Amniotic epithelial cell (primary cell): Measurements from ENCODE around the gene DSCAM.

Experiments
- DNase-seq: peaks from one replicate; pipeline ENCODE4 v3.0.0-alpha.2; 2010; ENCODE audit warnings: low read depth

The DSCAM gene

GRCh38 chr21:40177979-40178378 lies 669.0 kb downstream of the DSCAM start:
- DNase-seq: no peak

- DNase-seq: no peak
These were observed 670.2 kb downstream of the DSCAM start for GRCh38 chr21:40176724-40177123.

- DNase-seq: no peak
These were observed 673.1 kb downstream of the DSCAM start for GRCh38 chr21:40173816-40174215.

GRCh38 chr21:40169971-40170370 lies 677.0 kb downstream of the DSCAM start:
- DNase-seq: no peak

GRCh38 chr21:40166291-40166843 lies 680.6 kb downstream of the DSCAM start:
- no peak for DNase-seq

GRCh38 chr21:40165773-40166070 lies 681.2 kb downstream of the DSCAM start:
- no peak for DNase-seq

GRCh38 chr21:40164905-40165772 lies 681.8 kb downstream of the DSCAM start:
- DNase-seq: no peak

GRCh38 chr21:40162075-40162474 lies 684.9 kb downstream of the DSCAM start:
- no peak for DNase-seq

GRCh38 chr21:40160911-40161310 lies 686.0 kb downstream of the DSCAM start:
- no peak for DNase-seq

- DNase-seq: no peak
These were observed 688.6 kb downstream of the DSCAM start for GRCh38 chr21:40158366-40158765.

GRCh38 chr21:40155563-40155962 lies 691.4 kb downstream of the DSCAM start:
- no peak for DNase-seq

- no peak for DNase-seq
These were observed 693.6 kb downstream of the DSCAM start for GRCh38 chr21:40153351-40153750.

GRCh38 chr21:40152476-40152875 lies 694.5 kb downstream of the DSCAM start:
- DNase-seq: no peak

- DNase-seq: no peak
These were observed 695.3 kb downstream of the DSCAM start for GRCh38 chr21:40151611-40152010.

GRCh38 chr21:40146216-40146837 lies 700.6 kb downstream of the DSCAM start:
- DNase-seq: no peak

- peak; percentile 5 for DNase-seq
These were observed 703.0 kb downstream of the DSCAM start for GRCh38 chr21:40143822-40144525.

- DNase-seq: no peak
These were observed 705.3 kb downstream of the DSCAM start for GRCh38 chr21:40141621-40142020.

GRCh38 chr21:40140675-40141074 lies 706.3 kb downstream of the DSCAM start:
- DNase-seq: no peak

GRCh38 chr21:40139636-40140035 lies 707.3 kb downstream of the DSCAM start:
- no peak for DNase-seq

- DNase-seq: no peak
These were observed 710.4 kb downstream of the DSCAM start for GRCh38 chr21:40136571-40136970.

- no peak for DNase-seq
These were observed 712.0 kb downstream of the DSCAM start for GRCh38 chr21:40134731-40135492.

GRCh38 chr21:40130476-40130875 lies 716.5 kb downstream of the DSCAM start:
- DNase-seq: no peak
